Panc1 (cell line): ENCODE data around the gene SPATC1L. TPM values are rescaled to one million over a fixed set of nuclear protein-coding genes. Genes with fewer than 3 reads are reported as not detected.

Experiments used
- ATAC-seq: fragments of 200-7000 bp; cut with Tn5 transposase; 2 replicates; pipeline ENCODE4 v1.9.1; 2020; ENCODE audit warnings: mild to moderate bottlenecking, moderate library complexity
- BruUV-seq: library from RNA; stranded (reverse); fragments of 400-500 nt; replicated peaks from 2 replicates; lab custom pipeline; 2021; lab: Mats Ljungman, UMichigan
- CTCF ChIA-PET: fragments of 300-600 bp; sonication (Branson Sonifier 250); formaldehyde crosslinking; loops from one replicate; lab custom pipeline; 2022; ENCODE audit warnings: antibody characterized with exemption; lab: Charles Lee
- POLR2A ChIA-PET: fragments of 300-600 bp; sonication (Branson Sonifier 250); formaldehyde crosslinking; loops from one replicate; lab custom pipeline; 2022; ENCODE audit warnings: antibody characterized with exemption; lab: Charles Lee
- DNase-seq: peaks from one replicate; pipeline ENCODE4 v3.0.0-alpha.2; 2010; ENCODE audit warnings: low read depth, low spot score
- H3K27ac ChIP-seq: 2 replicates; pipeline ENCODE4 v1.5.1; 2011; ENCODE audit warnings: mild to moderate bottlenecking, low read length, inconsistent platforms
- H3K27me3 ChIP-seq: fragments of 200-500 bp; sonication (Bioruptor generic); 2 replicates; pipeline ENCODE4 v1.6.0; 2014; ENCODE audit warnings: low read length, inconsistent platforms; ENCODE audit not compliant: control insufficient read depth, insufficient read depth
- H3K36me3 ChIP-seq: fragments of 200-500 bp; sonication (Bioruptor generic); 2 replicates; pipeline ENCODE4 v1.5.1; 2014; ENCODE audit warnings: inconsistent platforms, mild to moderate bottlenecking, low read length, moderate library complexity; ENCODE audit not compliant: control insufficient read depth, insufficient read depth
- H3K4me1 ChIP-seq: 2 replicates; pipeline ENCODE4 v1.5.1; 2011; ENCODE audit warnings: inconsistent platforms, mild to moderate bottlenecking, low read length, moderate library complexity; ENCODE audit not compliant: control insufficient read depth, insufficient read depth
- H3K4me3 ChIP-seq, 2 experiments: 2 replicates each; pipeline ENCODE4 v1.5.1; 2011 to 2012; ENCODE audit warnings: low read depth in 2 of 2, low read length in 2 of 2, mild to moderate bottlenecking in 2 of 2, inconsistent platforms in 1 of 2, moderate library complexity in 1 of 2
- H3K9me3 ChIP-seq: fragments of 200-500 bp; sonication (Bioruptor generic); 2 replicates; pipeline ENCODE4 v1.5.1; 2014; ENCODE audit warnings: low read depth, mild to moderate bottlenecking, inconsistent platforms, low read length, moderate library complexity; ENCODE audit not compliant: control insufficient read depth, insufficient read depth
- CTCF ChIP-seq: fragments of 450-650 bp; IDR thresholded peaks from 2 replicates; pipeline ENCODE4 v1.5.1; 2017; ENCODE audit warnings: mild to moderate bottlenecking
- POLR2AphosphoS5 ChIP-seq: IDR thresholded peaks from 2 replicates; pipeline ENCODE4 v1.6.1; 2012; ENCODE audit warnings: mild to moderate bottlenecking, low read depth, low read length, moderate library complexity
- REST ChIP-seq, 2 experiments: IDR thresholded peaks; 2 replicates each; pipeline ENCODE4 v1.6.1; 2011 to 2012; ENCODE audit warnings: low read depth in 2 of 2, control low read depth in 1 of 2, low read length in 1 of 2, mild to moderate bottlenecking in 1 of 2, moderate library complexity in 1 of 2; ENCODE audit not compliant: insufficient read depth in 1 of 2
- SIN3A ChIP-seq: IDR thresholded peaks from 2 replicates; pipeline ENCODE4 v1.6.1; 2012; ENCODE audit warnings: low read depth, mild to moderate bottlenecking, low read length, moderate library complexity, borderline replicate concordance; ENCODE audit not compliant: insufficient read depth
- TCF7L2 ChIP-seq: IDR thresholded peaks from 2 replicates; pipeline ENCODE4 v1.6.1; 2011; ENCODE audit warnings: mild to moderate bottlenecking, low read depth, low read length, inconsistent platforms
- in situ Hi-C: cut with HindIII; loops from 2 replicates; pipeline ENCODE4 v1.10.0; 2016; ENCODE audit warnings: low sequenced_read_pairs, low pct_unique_long_range_greater_than_20kb
- intact Hi-C: fragments of 100-400 bp; cut with micrococcal nuclease; formaldehyde crosslinking; loops from one replicate; pipeline ENCODE4 v1.10.0; 2022; ENCODE audit not compliant: unreplicated experiment
- total RNA-seq: library from RNA; stranded (reverse); gene quantifications from one replicate; pipeline ENCODE4 v1.2.1, GENCODE V29; 2021; ENCODE audit not compliant: unreplicated experiment

The SPATC1L gene
- total RNA-seq, 1 experiment from 2014 or later, result 0.26 TPM

DNA sequence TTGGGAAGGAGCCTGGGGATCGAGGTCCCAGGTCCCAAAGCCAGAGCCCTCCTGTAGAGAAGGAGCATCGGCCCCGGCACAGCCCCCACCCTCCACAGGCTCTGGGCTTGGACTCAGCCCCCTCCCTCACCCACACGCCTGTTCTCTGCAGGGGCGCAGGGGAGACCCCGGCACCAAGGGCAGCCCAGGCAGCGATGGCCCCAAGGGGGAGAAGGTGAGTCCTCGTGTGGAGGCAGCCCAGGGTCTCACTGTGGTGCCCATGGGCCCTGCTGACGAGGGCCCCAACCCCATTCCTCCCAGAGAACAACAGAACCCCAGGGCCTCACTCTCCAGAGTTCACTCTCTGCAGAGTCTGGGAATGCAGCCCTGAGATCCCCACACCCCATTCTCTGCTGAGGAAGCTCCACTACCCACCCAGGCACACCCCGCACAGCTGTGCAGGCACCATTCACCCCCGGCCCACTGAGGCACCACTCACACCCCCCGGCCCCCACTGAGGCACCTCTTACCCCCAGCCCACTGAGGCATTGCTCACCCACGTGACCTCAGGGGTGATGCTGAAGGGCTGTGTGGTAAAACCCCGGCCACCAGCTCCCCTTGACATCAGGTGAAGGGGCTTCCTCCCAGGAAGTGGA lies 64.5 kb downstream of the SPATC1L start:
- DNase-seq, result no peak
- ChIA-PET POLR2A (no interaction called here), CTCF (no interaction called here)
- BruUV-seq, result no TSS peak
- intact Hi-C loops (no loop called here), in situ Hi-C loops (no loop called here)
- Histone ChIP-seq H3K9me3 (no peaks in the 10 kb centered on the region), H3K36me3 (no peaks in the 10 kb centered on the region), H3K27ac (no peak overlapping the region), H3K4me3 (no peak overlapping the region), H3K27me3 (no peaks in the 10 kb centered on the region), H3K4me1 (no peaks in the 10 kb centered on the region)
- TF ChIP-seq POLR2AphosphoS5 (no peak), SIN3A (no peak)
- ATAC-seq, result no peak

- no peaks in the 10 kb centered on the region for H3K9me3 ChIP-seq
- no TSS peak for BruUV-seq
- no peaks in the 10 kb centered on the region for H3K4me1 ChIP-seq
- in situ Hi-C loops, result no loop called here
- intact Hi-C loops, result no loop called here
- ChIA-PET CTCF (no interaction called here), POLR2A (no interaction called here)
- TF ChIP-seq POLR2AphosphoS5 (no peak), CTCF (no peak), REST (IDR thresholded peaks at IDR 0.05; ENCODE audit: insufficient read depth in 1 of 2, low read depth in 2 of 2, low read length in 1 of 2) (no peak), TCF7L2 (no peak), SIN3A (no peak)
- H3K27ac ChIP-seq, result no peak overlapping the region
- no peaks in the 10 kb centered on the region for H3K27me3 ChIP-seq
- DNase-seq, result no peak
- no peaks in the 10 kb centered on the region for H3K36me3 ChIP-seq
- no peak overlapping the region for H3K4me3 ChIP-seq
- ATAC-seq, result 0 out of 2 replicates have a peak, but pooled peaks have one; percentile 29
Observed at GRCh38 chr21:46119144-46119636, 65.1 kb downstream of the SPATC1L start.
